Endothelial cell of umbilical vein (primary cell): ENCODE results near the gene FOLH1. TPM values are rescaled to one million over a fixed set of nuclear protein-coding genes. Genes with fewer than 3 reads are reported as not detected.
"Not testable (repeated sequence)": the region's sequence is repeated elsewhere in the genome, so short reads cannot be mapped to it uniquely, and the experiment has no call there.

Experiments used
- BruUV-seq: library from RNA; stranded (reverse); fragments of 400-500 nt; replicated peaks from 2 replicates; lab custom pipeline; 2021; lab: Mats Ljungman, UMichigan
- CTCF ChIA-PET: fragments of 300-600, 350-600 bp; sonication (Branson Sonifier 250); formaldehyde crosslinking; loops from one replicate; lab custom pipeline; 2021; ENCODE audit warnings: antibody characterized with exemption, inconsistent platforms; lab: Charles Lee
- POLR2A ChIA-PET: fragments of 300-600, 350-600 bp; sonication (Branson Sonifier 250); formaldehyde crosslinking; loops from one replicate; lab custom pipeline; 2021; ENCODE audit warnings: antibody characterized with exemption, inconsistent platforms; lab: Charles Lee
- DNase-seq: peaks from one replicate; pipeline ENCODE4 v3.0.0-alpha.2; 2011; ENCODE audit warnings: low read depth, low spot score
- FAIRE-seq: peaks from 2 replicates; lab custom pipeline; 2011; peaks lifted over from hg19 to GRCh38; lab: Jason Lieb, UNC
- H2AFZ ChIP-seq: 2 replicates; pipeline ENCODE4 v1.6.0; 2012; ENCODE audit warnings: low read depth, low read length, control low read depth, inconsistent platforms
- H3K27ac ChIP-seq: 2 replicates; pipeline ENCODE4 v1.5.1; 2011; ENCODE audit warnings: low read depth, mild to moderate bottlenecking, control low read depth, low read length, moderate library complexity; ENCODE audit not compliant: insufficient read depth
- H3K27me3 ChIP-seq, 2 experiments: 2 replicates each; pipeline versions ENCODE4 v1.6.0 to v1.6.1; 2011; ENCODE audit warnings: low read length in 2 of 2, mixed read lengths in 1 of 2; ENCODE audit not compliant: control insufficient read depth in 2 of 2, insufficient read depth in 2 of 2
- H3K36me3 ChIP-seq, 2 experiments: 2 replicates in 1 of 2; 3 replicates in 1 of 2; pipeline ENCODE4 v1.5.1; 2011; ENCODE audit warnings: low read length in 2 of 2, mild to moderate bottlenecking in 1 of 2, moderate library complexity in 1 of 2; ENCODE audit not compliant: control insufficient read depth in 2 of 2, insufficient read depth in 2 of 2; ENCODE audit errors: extremely low read depth in 1 of 2
- H3K4me1 ChIP-seq: 3 replicates; pipeline ENCODE4 v1.5.1; 2011; ENCODE audit warnings: mild to moderate bottlenecking, low read length; ENCODE audit not compliant: control insufficient read depth, insufficient read depth; ENCODE audit errors: extremely low read depth
- H3K4me2 ChIP-seq: 2 replicates; pipeline ENCODE4 v1.6.1; 2011; ENCODE audit warnings: low read length, control low read depth, mixed read lengths; ENCODE audit not compliant: insufficient read depth
- H3K4me3 ChIP-seq, 3 experiments: fragments of 200-600 bp in 1 of 3; sonication (generic), shearing (Covaris generic) in 1 of 3; replicated peaks in 1 of 3; 2 replicates each; pipeline ENCODE4 v1.5.1; 2011 to 2016; ENCODE audit warnings: control low read depth in 3 of 3, low read length in 3 of 3, mild to moderate bottlenecking in 2 of 3, inconsistent platforms in 1 of 3, low read depth in 1 of 3, moderate library complexity in 1 of 3; ENCODE audit not compliant: insufficient read depth in 1 of 3
- H3K79me2 ChIP-seq: 2 replicates; pipeline ENCODE4 v1.6.0; 2012; ENCODE audit warnings: low read length, inconsistent platforms; ENCODE audit not compliant: control insufficient read depth, insufficient read depth
- H3K9ac ChIP-seq: replicated peaks from 2 replicates; pipeline ENCODE3; 2011; ENCODE audit warnings: low read length, control low read depth; ENCODE audit not compliant: insufficient read depth; ENCODE audit errors: extremely low read depth
- H3K9me1 ChIP-seq: replicated peaks from 3 replicates; pipeline ENCODE4 v1.6.0; 2011; ENCODE audit warnings: mild to moderate bottlenecking, low read length; ENCODE audit not compliant: control insufficient read depth, insufficient read depth; ENCODE audit errors: extremely low read depth
- H3K9me3 ChIP-seq: replicated peaks from 2 replicates; pipeline ENCODE4 v1.5.1; 2012; ENCODE audit warnings: low read length, inconsistent platforms; ENCODE audit not compliant: control insufficient read depth, insufficient read depth
- H4K20me1 ChIP-seq: replicated peaks from 2 replicates; pipeline ENCODE3; 2011; ENCODE audit warnings: mild to moderate bottlenecking, low read length; ENCODE audit not compliant: control insufficient read depth, insufficient read depth; ENCODE audit errors: extremely low read depth
- dilution Hi-C: fragments of 300-500 bp; cut with MboI; formaldehyde crosslinking; loops from one replicate; pipeline ENCODE4 v1.15.0; 2019; ENCODE audit warnings: low sequenced_read_pairs; ENCODE audit not compliant: extremely low pct_ligation_motif_present
- intact Hi-C: fragments of 100-400 bp; cut with micrococcal nuclease; formaldehyde crosslinking; loops from one replicate; pipeline ENCODE4 v1.10.0; 2022
- polyA plus RNA-seq, 4 experiments: library from polyadenylated mRNA; depleted of rRNA in 3 of 4; stranded (reverse) in 3 of 4; unstranded in 1 of 4; fragments of >200 nt; gene quantifications; 2 replicates each; pipeline versions ENCODE4 v1.2.1 to v1.2.3, GENCODE V29; 2011 to 2012; ENCODE audit warnings: missing spikeins in 1 of 4
- total RNA-seq: library from RNA; stranded (reverse); gene quantifications from 2 replicates; pipeline ENCODE4 v1.2.3, GENCODE V29; 2021

Gene FOLH1
- total and polyA plus RNA-seq, 2 donors (not counting 3 experiments of a cell fraction or from before 2014, with no cell fraction given), result 0.12 to 0.53 TPM

- H3K4me2 ChIP-seq, intact Hi-C loops, H3K36me3 ChIP-seq, H3K79me2 ChIP-seq, H3K27me3 ChIP-seq, H3K27ac ChIP-seq, FAIRE-seq, H3K9ac ChIP-seq, CTCF ChIA-PET, dilution Hi-C loops, POLR2A ChIA-PET, DNase-seq, H3K9me3 ChIP-seq, H2AFZ ChIP-seq, H3K4me1 ChIP-seq, H4K20me1 ChIP-seq, H3K4me3 ChIP-seq, H3K9me1 ChIP-seq, BruUV-seq: not testable (repeated sequence)
Observed at GRCh38 chr11:49251212-49251611, 42.8 kb upstream of the FOLH1 start.

DNA sequence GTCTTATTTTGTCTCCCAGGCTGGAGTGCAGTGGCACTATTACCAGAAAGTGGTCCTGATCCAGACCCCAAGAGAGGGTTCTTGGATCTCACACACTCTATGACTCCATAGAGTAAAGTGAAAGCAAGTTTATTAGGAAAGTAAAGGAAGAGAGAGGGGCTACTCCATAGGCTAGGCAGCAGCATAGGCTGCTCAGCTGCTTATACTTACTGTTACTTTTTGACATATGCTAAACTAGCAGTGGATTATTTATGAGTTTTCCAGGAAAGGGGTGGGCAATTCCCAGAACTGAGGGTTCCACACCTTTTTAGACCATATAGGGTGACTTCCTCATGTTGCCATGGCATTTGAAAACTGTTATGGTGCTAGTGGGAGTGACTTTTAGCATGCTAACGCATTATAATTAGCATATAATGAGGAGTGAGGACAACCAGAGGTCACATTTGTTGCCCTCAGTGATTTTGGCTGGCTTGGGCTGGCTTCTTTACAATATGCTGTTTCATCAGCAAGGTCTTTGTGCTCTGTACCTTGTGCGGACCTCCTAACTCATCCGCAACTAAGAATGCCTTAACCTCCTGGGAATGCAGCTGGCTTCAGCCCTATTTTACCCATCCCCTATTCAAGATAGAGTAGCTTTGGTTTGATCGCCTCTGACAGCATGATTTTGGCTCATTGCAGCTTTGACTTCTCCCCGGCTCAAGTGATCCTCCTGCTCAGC lies 42.2 kb upstream of the FOLH1 start:
- H3K36me3 ChIP-seq, H3K4me1 ChIP-seq, DNase-seq, dilution Hi-C loops, H2AFZ ChIP-seq, BruUV-seq, H3K27ac ChIP-seq, H3K9me1 ChIP-seq, H3K9me3 ChIP-seq, H3K79me2 ChIP-seq, CTCF ChIA-PET, intact Hi-C loops, H3K4me2 ChIP-seq, FAIRE-seq, H3K4me3 ChIP-seq, H3K9ac ChIP-seq, H3K27me3 ChIP-seq, H4K20me1 ChIP-seq, POLR2A ChIA-PET: not testable (repeated sequence)

DNA sequence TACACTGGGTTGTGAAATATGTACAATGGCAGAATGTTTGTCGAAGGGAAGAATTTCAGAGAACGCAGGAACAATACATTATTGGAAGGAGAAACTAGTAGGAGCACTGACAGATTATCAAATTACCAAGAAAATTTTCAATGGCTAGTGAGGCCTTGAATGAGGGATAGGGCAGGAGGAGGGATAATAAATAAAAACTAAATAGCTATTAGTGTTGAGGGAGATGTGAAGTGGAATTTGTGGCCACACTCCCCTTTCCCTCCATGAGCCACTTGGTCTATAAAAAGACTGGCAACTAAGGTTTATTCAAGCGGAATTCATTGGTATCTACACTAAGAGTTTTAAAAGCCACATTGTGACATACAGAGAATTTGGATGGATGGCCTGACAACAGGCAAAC lies 41.0 kb upstream of the FOLH1 start:
- H3K27ac ChIP-seq, H3K9me3 ChIP-seq, CTCF ChIA-PET, H3K36me3 ChIP-seq, DNase-seq, intact Hi-C loops, BruUV-seq, H3K27me3 ChIP-seq, H3K4me1 ChIP-seq, H3K9ac ChIP-seq, H3K4me3 ChIP-seq, H3K4me2 ChIP-seq, H2AFZ ChIP-seq, H4K20me1 ChIP-seq, POLR2A ChIA-PET, H3K79me2 ChIP-seq, dilution Hi-C loops, H3K9me1 ChIP-seq, FAIRE-seq: not testable (repeated sequence)
